Embryonic facial prominence (tissue), 1 donor: ENCODE data around the gene IQCN.

Experiments
- DNase-seq: peaks from one replicate; pipeline ENCODE4 v3.0.0-alpha.2; 2016; ENCODE audit errors: extremely low spot score

IQCN gene

DNA sequence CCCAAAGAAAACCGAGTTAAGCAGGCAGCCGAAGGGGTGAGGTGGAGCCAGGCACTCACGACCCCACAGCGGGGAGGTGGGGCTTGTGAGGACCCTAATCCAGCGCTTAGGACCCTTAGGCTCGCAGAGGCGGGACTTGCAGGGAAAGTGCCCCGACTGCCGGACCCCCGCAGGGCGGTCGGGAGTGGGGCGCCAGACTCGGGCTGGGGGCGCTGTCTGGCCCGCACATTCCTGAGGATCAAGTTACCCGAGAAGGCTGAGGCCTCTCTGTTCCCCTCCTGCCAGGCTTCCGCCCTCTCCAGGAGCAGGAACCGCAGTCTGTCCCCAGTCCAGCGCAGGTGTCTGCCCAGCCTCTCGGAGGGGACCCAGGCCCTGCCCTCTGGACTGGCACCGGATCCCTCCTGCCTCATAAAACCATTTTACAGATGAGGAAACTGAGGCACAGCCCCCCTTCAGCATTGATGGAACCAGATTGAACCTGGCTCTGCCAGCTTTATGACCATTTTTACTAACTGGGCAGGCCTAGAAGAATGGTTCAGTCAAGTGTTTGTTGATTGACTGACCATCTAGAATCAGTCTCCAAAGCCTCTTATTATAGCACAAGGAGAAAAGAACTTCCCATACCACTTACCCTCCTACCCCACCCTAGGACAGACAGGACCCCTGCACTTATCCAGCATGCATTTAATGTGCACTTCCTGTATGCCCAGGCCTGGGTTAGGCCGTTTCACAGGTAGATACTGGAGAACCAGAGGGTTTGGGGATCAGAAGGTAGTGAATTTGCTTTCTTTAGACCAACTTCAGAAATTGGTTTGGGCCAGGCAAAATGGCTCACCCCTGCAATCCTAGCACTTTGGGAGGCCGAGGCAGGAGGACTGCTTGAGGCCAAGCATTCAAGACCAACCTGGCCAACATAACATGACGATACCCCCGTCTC lies 13.9 kb upstream of the IQCN start:
- no peak for DNase-seq

DNA sequence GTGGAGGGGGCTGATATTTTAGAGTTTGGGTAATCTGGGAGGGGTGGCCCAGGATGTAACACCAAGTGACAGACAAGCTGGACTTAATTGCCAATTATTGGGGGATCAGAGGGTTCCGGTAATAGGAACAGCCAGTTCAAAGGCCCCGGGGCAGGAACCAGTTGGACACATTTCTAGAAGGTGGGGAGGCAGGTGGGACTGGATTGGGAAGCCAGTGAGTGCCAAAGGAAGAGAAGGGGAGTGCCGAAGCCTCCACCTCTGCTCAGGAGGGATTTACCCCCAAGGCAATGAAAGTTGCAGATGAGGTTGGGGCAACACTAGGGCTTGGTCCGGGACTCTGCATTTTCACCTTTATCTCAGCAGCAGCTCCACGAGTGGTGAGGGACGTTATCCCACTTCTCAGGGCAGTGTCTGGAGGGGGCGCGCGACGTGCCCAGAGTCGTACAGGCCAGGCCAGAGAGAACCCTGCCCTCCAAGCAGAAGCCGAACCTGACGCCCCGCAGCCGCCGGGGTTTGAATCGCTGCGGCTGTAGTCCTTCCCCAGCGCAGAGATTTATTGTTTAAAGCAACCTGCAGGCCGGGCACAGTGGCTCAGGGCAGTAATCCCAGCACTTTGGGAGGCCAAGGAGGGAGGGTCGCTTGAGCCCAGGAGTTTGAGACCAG lies 12.9 kb upstream of the IQCN start:
- DNase-seq, result no peak

DNA sequence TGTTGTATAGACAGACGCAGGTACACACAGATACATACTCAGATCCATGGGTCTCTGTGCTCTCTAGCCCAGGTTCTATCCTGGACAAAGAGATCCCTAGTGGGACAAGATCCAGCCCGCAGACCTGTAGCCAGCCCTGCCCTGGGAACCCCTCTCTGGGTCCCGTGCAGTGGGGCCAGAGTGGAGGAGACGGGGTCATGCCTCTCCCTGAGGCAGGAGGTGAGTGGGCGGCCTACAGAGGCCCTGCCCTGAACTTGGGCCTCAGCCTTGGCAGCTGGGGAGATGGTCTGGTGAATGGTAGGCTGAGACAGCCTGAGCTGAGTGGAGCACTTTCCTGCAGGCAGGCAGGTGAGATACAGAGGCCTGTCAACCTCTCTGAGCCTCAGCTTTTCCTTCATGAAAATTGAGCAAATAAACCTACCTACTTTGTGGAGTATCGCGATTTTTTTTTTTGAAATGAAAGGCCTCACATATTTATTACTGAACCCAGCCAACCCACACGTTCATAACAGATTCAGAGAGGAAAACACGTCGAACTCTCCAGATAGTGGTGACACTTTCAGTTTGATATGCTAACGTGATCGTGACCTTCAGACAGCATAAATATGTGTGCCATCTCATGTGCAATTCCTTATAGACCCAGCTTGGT lies 10.6 kb upstream of the IQCN start:
- DNase-seq, result no peak

DNA sequence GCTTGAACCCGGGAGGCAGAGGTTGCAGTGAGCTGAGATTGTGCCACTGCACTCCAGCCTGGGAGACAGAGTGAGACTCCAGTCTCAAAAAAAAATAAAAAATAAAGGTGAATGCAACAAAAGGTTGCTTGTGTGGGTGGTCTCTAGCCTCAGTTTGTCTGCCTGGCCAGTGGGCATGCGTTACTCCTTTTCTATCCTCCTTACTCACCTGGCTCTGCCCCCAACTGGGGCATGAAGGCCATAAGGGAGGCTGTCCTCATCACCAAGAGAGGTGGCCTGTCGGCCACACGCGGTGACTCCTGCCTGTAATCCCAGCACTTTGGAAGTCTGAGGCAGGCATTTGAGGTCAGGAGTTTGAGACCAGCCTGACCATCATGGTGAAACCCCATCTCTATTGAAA lies 9.1 kb upstream of the IQCN start:
- no peak for DNase-seq

DNA sequence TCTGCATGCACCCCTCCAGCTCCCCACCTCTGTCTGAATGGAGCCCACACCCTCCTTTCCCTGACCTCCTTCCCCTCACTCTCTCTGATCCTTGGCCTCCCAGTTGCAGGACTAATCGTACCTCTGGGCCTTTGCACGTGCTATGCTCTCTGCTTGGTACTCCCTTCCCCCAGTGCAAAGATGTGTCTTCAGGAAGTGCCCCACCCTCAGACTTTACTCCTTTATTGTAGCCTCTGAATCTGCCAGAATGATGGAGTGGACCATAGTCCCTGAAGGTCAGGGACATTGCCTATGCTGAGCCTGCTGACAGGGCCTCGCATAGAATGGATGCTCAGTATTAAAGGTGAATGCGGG lies 8.5 kb upstream of the IQCN start:
- no peak for DNase-seq

DNA sequence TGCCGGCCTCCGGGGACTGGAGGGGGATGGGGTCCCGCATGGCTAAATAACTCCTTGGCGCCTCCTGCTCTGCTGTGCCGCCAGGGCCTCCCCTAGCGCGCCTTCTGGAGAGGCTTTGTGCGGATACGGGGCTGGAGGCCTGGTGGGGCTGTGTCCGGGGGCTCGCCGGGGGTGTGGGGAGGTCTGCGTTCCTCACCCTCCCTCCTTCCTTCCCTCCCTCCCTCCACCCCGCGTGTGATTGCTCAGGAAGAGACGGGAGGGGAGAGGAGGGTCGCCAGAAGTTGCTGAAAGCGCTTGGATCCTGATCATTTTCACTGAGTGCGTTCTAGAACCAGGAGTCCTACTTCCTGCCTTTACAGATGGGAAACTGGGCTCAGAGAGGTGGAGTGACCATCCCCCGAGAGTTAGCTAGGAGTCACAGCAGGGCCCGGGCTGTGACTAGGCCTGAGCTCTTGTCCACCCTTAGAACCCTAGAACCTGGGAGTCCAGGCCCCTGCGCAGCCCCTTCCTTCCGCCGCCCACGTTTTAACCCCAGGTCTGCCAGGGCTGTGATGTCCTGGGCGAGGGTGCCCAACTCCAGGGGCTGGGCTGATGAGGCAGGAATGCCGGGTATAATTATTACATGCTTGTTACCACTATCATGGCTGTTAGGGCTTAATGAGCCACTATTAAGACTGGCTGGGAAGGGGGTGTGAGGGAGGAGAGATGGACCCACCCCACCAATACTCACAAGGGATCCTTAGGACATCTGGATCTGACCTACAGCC lies 8.0 kb upstream of the IQCN start:
- DNase-seq, result peak; percentile 94

DNA sequence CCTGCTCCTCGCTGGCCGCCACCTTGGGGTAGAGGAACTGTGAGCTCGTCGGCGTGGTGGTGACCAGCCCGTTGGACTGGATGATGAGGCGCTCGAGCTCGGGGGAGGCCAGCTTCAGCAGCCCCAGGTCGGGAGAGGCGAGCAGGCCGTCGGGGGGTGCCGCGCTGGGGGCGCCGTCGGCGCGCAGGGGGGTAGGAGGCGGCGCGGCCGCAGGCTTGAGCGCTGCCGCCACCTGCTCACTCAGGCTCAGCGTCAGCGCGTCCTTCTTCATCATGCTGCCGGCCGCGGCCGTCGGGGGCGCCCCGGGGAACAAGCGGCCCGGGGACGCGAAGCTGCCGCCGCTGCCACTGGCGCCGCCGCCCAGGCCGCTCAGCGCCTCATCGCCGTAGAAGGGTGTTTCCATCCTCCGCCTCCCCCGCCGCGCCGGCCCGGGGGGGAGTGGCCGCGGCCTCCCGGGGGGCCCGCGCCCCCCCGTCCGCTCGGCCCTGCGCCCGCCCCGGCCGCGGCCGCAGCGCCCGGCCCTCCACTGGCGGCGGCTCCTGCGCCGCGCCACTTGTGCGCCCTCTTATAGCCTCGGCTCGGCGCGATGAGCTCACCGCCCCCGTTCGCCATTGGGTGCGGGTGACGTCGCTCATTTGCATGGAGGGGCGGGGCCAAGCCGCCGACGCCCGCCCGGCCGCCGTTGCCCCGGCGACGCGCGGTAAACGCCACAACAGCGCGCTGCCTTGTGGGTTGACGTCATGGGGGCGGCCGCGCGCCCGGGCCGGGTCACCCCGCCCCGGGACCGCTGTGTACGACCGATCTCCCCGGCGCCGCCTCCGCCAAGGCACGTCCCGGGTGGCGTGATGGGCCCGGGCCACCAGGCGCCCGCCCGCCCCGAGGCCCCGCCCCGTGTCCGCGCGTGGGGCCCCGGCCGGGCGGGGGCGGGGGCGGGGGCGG lies 7.1 kb upstream of the IQCN start, which contains the start of gene JUND:
JUND (minus strand) TSS at position 541 of the 939 bp plus-strand sequence; CDS start at position 403, 138 bp downstream.
- DNase-seq, result peak; percentile 97

DNA sequence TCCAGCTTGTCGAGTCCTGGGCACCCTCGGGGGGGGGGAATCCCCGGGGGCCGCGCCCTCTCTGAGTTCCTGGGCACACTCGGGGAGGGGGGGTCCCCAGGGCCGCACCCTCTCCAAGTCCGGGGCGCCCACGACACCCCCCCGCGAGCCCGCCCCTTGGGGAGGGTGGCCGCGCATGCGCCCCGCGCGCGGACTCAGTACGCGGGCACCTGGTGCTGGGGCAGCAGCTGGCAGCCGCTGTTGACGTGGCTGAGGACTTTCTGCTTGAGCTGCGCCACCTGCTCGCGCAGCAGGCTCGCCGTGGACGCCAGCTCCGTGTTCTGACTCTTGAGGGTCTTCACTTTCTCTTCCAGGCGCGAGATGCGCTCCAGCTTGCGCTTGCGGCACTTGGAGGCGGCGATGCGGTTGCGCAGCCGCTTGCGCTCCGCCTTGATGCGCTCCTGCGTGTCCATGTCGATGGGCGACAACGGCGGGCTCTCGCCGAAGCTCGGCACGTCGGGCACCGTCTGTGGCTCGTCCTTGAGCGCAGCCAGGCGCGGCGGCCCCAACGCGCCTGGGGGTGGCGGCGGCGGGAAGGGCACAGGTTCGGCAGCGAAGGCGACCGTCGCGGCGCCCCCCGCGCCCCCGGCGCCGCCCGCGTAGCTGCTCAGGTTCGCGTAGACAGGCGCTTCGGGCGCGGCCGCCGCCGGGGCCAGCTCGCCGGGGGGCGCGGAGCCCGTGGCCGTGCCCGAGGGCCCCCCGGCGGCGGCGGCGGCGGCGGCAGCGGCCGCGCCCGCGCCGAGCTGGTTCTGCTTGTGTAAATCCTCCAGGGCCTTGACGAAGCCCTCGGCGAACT lies 6.2 kb upstream of the IQCN start:
- no peak for DNase-seq

DNA sequence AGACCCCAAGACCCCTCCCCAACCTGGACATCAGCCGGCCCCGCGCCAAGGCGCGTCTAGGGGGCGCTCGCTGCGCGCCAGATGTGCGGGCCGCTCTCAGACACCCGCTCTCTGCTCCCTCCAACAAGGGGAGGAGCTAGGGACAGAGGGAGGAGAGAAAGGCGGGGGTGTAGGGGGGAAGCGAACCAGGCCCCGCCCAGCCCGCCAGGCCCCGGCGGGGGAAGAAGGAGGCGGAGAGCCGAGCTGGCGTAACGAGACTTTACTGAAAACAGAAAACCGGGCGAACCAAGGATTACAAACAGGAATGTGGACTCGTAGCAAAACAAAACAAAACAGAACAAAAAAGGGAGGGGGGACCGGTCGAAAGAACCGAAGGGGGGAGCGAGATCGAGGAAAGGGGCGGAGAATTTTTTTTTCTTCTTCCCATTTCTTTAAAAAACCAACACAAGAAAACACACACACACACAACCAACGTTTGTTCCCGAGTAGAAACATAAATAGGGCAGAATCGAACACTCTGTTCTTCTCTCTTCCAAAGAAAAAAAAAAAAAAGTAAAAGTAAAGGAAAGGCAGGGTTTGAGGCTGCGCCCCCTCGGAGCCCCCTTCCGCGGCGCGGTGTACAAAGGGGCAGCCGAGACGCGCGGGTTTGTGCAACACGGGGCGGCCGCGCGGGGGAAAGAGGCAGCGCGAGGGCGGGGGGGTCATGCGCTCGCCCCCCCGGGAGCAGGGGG lies 5.4 kb upstream of the IQCN start:
- DNase-seq, result peak; percentile 92

DNA sequence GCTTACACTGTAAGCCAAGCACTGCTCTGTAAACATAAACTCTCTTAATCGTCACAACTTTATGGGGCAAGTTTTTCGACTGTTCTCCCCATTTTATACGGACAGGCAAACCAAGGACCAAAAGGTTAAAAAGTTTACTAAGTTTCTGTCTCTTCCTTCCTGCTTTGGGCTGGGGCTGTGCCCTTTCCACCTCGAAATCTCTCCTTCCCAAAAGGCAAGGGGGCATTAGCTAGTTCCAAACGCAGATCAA lies 4.9 kb upstream of the IQCN start:
- no peak for DNase-seq

DNA sequence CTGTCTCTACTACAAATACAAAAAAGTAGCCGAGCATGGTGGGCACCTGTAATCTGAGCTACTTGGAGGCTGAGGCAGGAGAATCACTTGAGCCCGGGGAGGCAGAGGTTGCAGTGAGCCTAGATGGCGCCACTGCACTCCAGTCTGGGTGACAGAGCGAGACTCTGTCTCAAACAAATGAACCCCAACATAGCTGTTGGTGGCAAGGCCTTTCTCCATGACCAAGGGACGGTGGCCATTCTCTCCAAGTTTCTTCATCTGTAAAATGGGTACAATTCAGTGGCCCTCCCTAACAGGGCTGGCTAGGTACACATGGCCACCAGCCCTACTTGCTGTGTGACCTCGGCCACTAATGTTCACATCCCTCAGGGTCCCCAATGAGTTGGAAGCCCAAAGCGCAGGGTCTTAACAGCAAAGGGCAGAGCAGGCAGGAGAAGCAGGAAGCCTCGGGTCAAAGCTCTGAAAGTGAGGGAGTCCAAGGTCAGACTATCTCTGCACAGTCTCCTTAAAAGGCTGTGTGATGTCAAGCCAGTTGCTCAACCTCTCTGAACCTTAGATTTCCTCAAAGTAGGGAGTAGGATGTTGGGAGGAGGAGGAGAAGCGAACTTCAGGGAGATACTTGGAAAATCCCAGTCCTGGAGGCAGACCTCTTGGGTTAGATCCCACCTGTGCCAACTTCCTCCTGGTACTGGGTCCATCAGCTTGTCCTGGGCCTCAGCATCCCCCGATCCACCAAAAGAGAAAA lies 4.4 kb upstream of the IQCN start:
- no peak for DNase-seq

DNA sequence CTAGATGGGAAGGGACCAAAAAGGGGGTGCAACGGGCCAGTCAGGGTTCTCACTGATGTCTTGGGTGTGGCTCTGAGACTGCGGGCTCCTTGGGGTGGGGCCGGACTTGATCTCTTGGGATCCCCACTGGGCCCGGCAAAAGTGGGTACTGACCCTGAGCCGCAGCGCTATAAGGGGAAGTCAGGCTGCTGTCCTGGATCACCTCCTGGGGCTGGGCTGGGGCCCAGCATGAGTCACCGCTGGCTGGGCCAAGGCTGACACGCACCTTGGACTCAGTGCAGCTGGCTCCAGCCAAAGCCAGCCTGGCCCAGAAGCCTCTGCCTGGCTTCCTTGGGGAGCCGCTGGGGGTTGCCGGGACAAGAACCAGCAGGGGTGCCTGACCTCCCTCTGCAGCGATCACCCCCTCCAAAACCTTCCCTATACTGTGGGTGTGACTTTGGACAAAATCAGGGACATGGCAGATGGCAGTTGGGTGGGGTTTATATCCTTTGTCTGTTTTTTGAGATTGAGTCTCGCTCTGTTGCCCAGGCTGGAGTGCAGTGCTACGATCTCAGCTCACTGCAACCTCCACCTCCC lies 617 bp upstream of the IQCN start:
- no peak for DNase-seq

DNA sequence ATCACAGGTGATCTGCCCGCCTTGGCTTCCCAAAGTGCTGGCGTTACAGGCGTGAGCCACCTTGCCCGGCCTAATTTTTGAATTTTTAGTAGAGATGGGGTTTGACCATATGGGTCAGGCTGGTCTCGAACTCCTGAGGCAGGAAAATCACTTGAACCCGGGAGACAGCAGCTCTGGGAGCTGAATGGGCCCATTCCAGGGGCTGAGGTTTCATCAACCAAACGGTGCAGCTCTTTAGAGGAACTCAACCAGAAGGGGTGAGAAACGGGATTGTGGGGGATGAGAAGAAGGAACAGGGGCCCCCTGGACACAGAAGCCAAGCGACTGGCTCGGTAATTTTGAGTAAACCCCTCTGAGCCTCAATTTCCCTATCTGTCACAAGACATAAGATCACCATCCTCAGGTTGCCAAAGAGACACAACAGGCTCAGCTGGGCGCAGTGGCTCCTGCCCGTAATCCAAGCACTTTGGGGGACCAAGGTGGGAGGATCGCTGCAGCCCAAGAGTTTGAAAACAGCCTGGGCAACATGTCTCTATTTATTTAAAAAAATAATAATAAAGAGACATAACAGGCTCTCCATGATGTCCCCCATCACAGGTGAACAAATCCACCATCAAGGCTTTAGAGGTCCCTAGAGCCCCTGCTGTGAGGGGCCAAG lies 562 bp downstream of the IQCN start:
- no peak for DNase-seq

DNA sequence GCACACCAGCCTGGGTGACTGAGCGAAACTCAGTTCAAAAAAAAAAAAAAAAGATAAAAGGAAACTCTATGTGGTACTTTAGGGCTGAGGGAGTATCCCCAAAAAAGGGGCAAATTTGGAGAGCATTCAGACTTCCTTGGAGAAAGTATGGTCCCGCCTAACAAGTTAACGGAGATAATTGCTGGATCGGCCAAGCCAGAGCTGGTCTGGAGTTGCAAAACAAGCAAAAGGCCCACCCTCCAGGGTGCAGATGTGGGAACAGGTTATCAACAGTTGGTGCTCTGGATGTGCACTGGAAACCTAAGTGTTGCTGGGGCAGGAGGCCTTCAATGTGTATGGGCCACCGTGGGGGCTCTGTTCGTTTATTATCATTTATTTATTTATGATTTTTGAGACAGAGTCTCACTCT lies 2.8 kb downstream of the IQCN start:
- no peak for DNase-seq

DNA sequence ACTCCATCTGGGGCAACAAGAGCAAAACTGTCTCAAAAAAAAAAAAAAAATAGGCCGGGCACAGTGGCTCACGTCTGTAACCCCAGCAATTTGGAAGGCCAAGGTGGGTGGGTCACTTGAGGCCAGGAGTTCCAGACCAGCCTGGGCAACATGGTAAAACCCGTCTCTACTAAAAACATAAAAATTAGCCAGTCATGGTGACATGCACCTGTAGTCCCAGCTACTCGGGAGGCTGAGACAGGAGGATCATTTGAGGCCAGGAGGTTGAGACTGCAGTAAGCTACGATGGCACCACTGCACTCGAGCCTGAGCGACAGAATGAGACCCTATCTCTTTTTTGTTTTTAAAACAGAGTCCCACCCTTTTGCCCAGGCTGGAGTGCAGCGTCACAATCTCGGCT lies 3.9 kb downstream of the IQCN start:
- DNase-seq, result no peak

DNA sequence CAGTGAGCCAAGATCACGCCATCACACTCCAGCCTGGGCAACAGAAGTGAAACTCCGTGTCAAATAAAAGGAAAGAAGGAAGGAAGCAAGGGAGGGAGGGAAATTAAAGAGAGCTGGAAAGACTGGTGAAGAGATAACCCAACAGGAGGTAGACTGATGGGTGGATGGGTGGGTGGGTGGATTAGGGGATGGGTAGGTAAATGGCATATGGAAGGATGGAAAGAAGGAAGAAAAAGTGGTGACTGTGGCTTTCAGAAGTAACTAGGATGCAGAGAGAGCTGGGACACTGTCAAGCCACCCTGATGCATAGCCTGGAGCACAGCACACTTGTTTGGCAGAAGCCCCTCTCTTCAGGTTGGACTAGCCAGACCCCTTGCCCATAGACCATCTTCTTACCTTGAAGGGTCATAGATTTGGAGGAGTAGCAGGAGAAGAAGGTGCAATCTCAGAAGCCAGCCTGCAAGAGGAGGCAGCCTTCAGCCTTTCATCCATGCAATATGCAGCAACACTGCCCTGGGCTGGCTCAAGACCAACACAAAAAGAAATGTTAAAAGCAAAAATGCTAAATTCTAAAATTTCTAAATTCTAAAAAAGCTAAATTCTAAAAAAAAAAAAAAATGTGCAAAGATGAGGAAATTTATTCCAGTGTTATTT lies 5.1 kb downstream of the IQCN start:
- DNase-seq, result no peak
